Endothelial cell of umbilical vein (primary cell): ENCODE results near the gene FAM168A. TPM values are rescaled to one million over a fixed set of nuclear protein-coding genes. Genes with fewer than 3 reads are reported as not detected.

ENCODE experiments used
- BruUV-seq: library from RNA; stranded (reverse); fragments of 400-500 nt; replicated peaks from 2 replicates; lab custom pipeline; 2021; lab: Mats Ljungman, UMichigan
- CTCF ChIA-PET: fragments of 300-600, 350-600 bp; sonication (Branson Sonifier 250); formaldehyde crosslinking; loops from one replicate; lab custom pipeline; 2021; ENCODE audit warnings: antibody characterized with exemption, inconsistent platforms; lab: Charles Lee
- POLR2A ChIA-PET: fragments of 300-600, 350-600 bp; sonication (Branson Sonifier 250); formaldehyde crosslinking; loops from one replicate; lab custom pipeline; 2021; ENCODE audit warnings: antibody characterized with exemption, inconsistent platforms; lab: Charles Lee
- DNase-seq: peaks from one replicate; pipeline ENCODE4 v3.0.0-alpha.2; 2011; ENCODE audit warnings: low read depth, low spot score
- FAIRE-seq: peaks from 2 replicates; lab custom pipeline; 2011; peaks lifted over from hg19 to GRCh38; lab: Jason Lieb, UNC
- H2AFZ ChIP-seq: 2 replicates; pipeline ENCODE4 v1.6.0; 2012; ENCODE audit warnings: low read depth, low read length, control low read depth, inconsistent platforms
- H3K27ac ChIP-seq: 2 replicates; pipeline ENCODE4 v1.5.1; 2011; ENCODE audit warnings: low read depth, mild to moderate bottlenecking, control low read depth, low read length, moderate library complexity; ENCODE audit not compliant: insufficient read depth
- H3K27me3 ChIP-seq, 2 experiments: 2 replicates each; pipeline versions ENCODE4 v1.6.0 to v1.6.1; 2011; ENCODE audit warnings: low read length in 2 of 2, mixed read lengths in 1 of 2; ENCODE audit not compliant: control insufficient read depth in 2 of 2, insufficient read depth in 2 of 2
- H3K36me3 ChIP-seq, 2 experiments: 2 replicates in 1 of 2; 3 replicates in 1 of 2; pipeline ENCODE4 v1.5.1; 2011; ENCODE audit warnings: low read length in 2 of 2, mild to moderate bottlenecking in 1 of 2, moderate library complexity in 1 of 2; ENCODE audit not compliant: control insufficient read depth in 2 of 2, insufficient read depth in 2 of 2; ENCODE audit errors: extremely low read depth in 1 of 2
- H3K4me1 ChIP-seq: 3 replicates; pipeline ENCODE4 v1.5.1; 2011; ENCODE audit warnings: mild to moderate bottlenecking, low read length; ENCODE audit not compliant: control insufficient read depth, insufficient read depth; ENCODE audit errors: extremely low read depth
- H3K4me2 ChIP-seq: 2 replicates; pipeline ENCODE4 v1.6.1; 2011; ENCODE audit warnings: low read length, control low read depth, mixed read lengths; ENCODE audit not compliant: insufficient read depth
- H3K4me3 ChIP-seq, 3 experiments: fragments of 200-600 bp in 1 of 3; sonication (generic), shearing (Covaris generic) in 1 of 3; replicated peaks in 1 of 3; 2 replicates each; pipeline ENCODE4 v1.5.1; 2011 to 2016; ENCODE audit warnings: control low read depth in 3 of 3, low read length in 3 of 3, mild to moderate bottlenecking in 2 of 3, inconsistent platforms in 1 of 3, low read depth in 1 of 3, moderate library complexity in 1 of 3; ENCODE audit not compliant: insufficient read depth in 1 of 3
- H3K79me2 ChIP-seq: 2 replicates; pipeline ENCODE4 v1.6.0; 2012; ENCODE audit warnings: low read length, inconsistent platforms; ENCODE audit not compliant: control insufficient read depth, insufficient read depth
- H3K9ac ChIP-seq: replicated peaks from 2 replicates; pipeline ENCODE3; 2011; ENCODE audit warnings: low read length, control low read depth; ENCODE audit not compliant: insufficient read depth; ENCODE audit errors: extremely low read depth
- H3K9me1 ChIP-seq: replicated peaks from 3 replicates; pipeline ENCODE4 v1.6.0; 2011; ENCODE audit warnings: mild to moderate bottlenecking, low read length; ENCODE audit not compliant: control insufficient read depth, insufficient read depth; ENCODE audit errors: extremely low read depth
- H3K9me3 ChIP-seq: replicated peaks from 2 replicates; pipeline ENCODE4 v1.5.1; 2012; ENCODE audit warnings: low read length, inconsistent platforms; ENCODE audit not compliant: control insufficient read depth, insufficient read depth
- H4K20me1 ChIP-seq: replicated peaks from 2 replicates; pipeline ENCODE3; 2011; ENCODE audit warnings: mild to moderate bottlenecking, low read length; ENCODE audit not compliant: control insufficient read depth, insufficient read depth; ENCODE audit errors: extremely low read depth
- CTCF ChIP-seq, 2 donors: IDR thresholded peaks; 1 replicate in 1 of 2; 2 replicates in 1 of 2; pipeline ENCODE4 v1.5.1; 2011; ENCODE audit warnings: low read length in 2 of 2, mild to moderate bottlenecking in 2 of 2, moderate library complexity in 2 of 2, control low read depth in 1 of 2, inconsistent platforms in 1 of 2, low read depth in 1 of 2; ENCODE audit not compliant: insufficient read depth in 1 of 2; ENCODE audit errors: extremely low read depth in 1 of 2
- EZH2 ChIP-seq: IDR thresholded peaks from 2 replicates; pipeline ENCODE4 v1.6.1; 2012; ENCODE audit warnings: borderline replicate concordance, low read depth, mild to moderate bottlenecking, moderate library complexity, low read length, inconsistent platforms; ENCODE audit not compliant: severe bottlenecking
- GATA2 ChIP-seq: IDR thresholded peaks from 2 replicates; pipeline ENCODE4 v1.7.0; 2011; ENCODE audit warnings: low read depth, mild to moderate bottlenecking, moderate library complexity, mixed read lengths, low read length; ENCODE audit not compliant: insufficient read length, insufficient read depth
- JUN ChIP-seq: IDR thresholded peaks from 2 replicates; pipeline ENCODE4 v1.6.1; 2011; ENCODE audit warnings: borderline replicate concordance, low read depth; ENCODE audit not compliant: insufficient read length, insufficient read depth
- MAX ChIP-seq: IDR thresholded peaks from 2 replicates; pipeline ENCODE4 v1.6.1; 2011; ENCODE audit not compliant: insufficient read depth, insufficient read length
- MYC ChIP-seq: IDR thresholded peaks from one replicate; pipeline ENCODE4 v1.6.1; 2011; ENCODE audit warnings: mild to moderate bottlenecking, low read depth, low read length
- POLR2A ChIP-seq: IDR thresholded peaks from 2 replicates; pipeline ENCODE4 v1.6.1; 2012; ENCODE audit warnings: low read depth, mild to moderate bottlenecking, control low read depth, low read length
- POLR2AphosphoS5 ChIP-seq: IDR thresholded peaks from 2 replicates; pipeline ENCODE4 v1.6.1; 2012; ENCODE audit warnings: low read depth, mild to moderate bottlenecking, control low read depth, low read length, moderate library complexity; ENCODE audit not compliant: insufficient read depth
- dilution Hi-C: fragments of 300-500 bp; cut with MboI; formaldehyde crosslinking; loops from one replicate; pipeline ENCODE4 v1.15.0; 2019; ENCODE audit warnings: low sequenced_read_pairs; ENCODE audit not compliant: extremely low pct_ligation_motif_present
- intact Hi-C: fragments of 100-400 bp; cut with micrococcal nuclease; formaldehyde crosslinking; loops from one replicate; pipeline ENCODE4 v1.10.0; 2022
- polyA plus RNA-seq, 4 experiments: library from polyadenylated mRNA; depleted of rRNA in 3 of 4; stranded (reverse) in 3 of 4; unstranded in 1 of 4; fragments of >200 nt; gene quantifications; 2 replicates each; pipeline versions ENCODE4 v1.2.1 to v1.2.3, GENCODE V29; 2011 to 2012; ENCODE audit warnings: missing spikeins in 1 of 4
- total RNA-seq: library from RNA; stranded (reverse); gene quantifications from 2 replicates; pipeline ENCODE4 v1.2.3, GENCODE V29; 2021

Gene FAM168A
- total and polyA plus RNA-seq, 2 donors (not counting 3 experiments of a cell fraction or from before 2014, with no cell fraction given): 17.0 to 20.5 TPM

GRCh38 chr11:73507086-73507485 lies 90.8 kb downstream of the FAM168A start:
- TF ChIP-seq CTCF (IDR thresholded peaks at IDR 0.05; ENCODE audit: extremely low read depth in 1 of 2, insufficient read depth in 1 of 2, low read depth in 1 of 2, low read length in 2 of 2) (no peak), MAX (no peak), POLR2AphosphoS5 (no peak), JUN (no peak), GATA2 (no peak), POLR2A (no peak), MYC (no peak), EZH2 (no peak)
- no peak overlapping the region for H2AFZ ChIP-seq
- no peaks in the 10 kb centered on the region for H4K20me1 ChIP-seq
- no peak overlapping the region for H3K27ac ChIP-seq
- H3K27me3 ChIP-seq: no peaks in the 10 kb centered on the region
- dilution Hi-C loops (no loop called here), intact Hi-C loops (no loop called here)
- POLR2A ChIA-PET: no interaction called here
- DNase-seq (no peak), FAIRE-seq (no peak)
- H3K4me1 ChIP-seq: no peaks in the 10 kb centered on the region
- H3K9me1 ChIP-seq: no peaks in the 10 kb centered on the region
- no peak overlapping the region for H3K4me3 ChIP-seq
- CTCF ChIA-PET: interaction anchor here (1.5 to 2.8 kb wide), 3 partner anchors 10 to 118 kb away, joined by 4 to 11 read pairs (median 6); no protein-coding TSS in a partner anchor
- no peak overlapping the region for H3K9ac ChIP-seq
- BruUV-seq: no TSS peak
- H3K79me2 ChIP-seq: no peaks in the 10 kb centered on the region
- H3K9me3 ChIP-seq: no peaks in the 10 kb centered on the region
- no peak overlapping the region for H3K4me2 ChIP-seq
- H3K36me3 ChIP-seq: no peaks in the 10 kb centered on the region
